A549 (cell line): Measurements from ENCODE around the gene CPNE1. TPM values are rescaled to one million over a fixed set of nuclear protein-coding genes. Genes with fewer than 3 reads are reported as not detected.

ENCODE experiments used
- ATAC-seq, 2 experiments: fragments of 200-7000 bp in 1 of 2; fragments of >200 bp in 1 of 2; cut with Nextera tagmentation in 1 of 2; cut with Tn5 transposase in 1 of 2; 3 replicates each; pipeline versions ENCODE4 v1.8.0 to v1.9.1; 2018 to 2020; ENCODE audit warnings: mild to moderate bottlenecking in 1 of 2, moderate library complexity in 1 of 2
- CTCF ChIA-PET: fragments of 300-600 bp; sonication (Branson Sonifier 250); formaldehyde crosslinking; extraction: SDS; loops from one replicate; lab custom pipeline; 2021; ENCODE audit warnings: antibody characterized with exemption, inconsistent platforms; lab: Yijun Ruan, JAX
- POLR2A ChIA-PET: fragments of 350-600 bp; formaldehyde crosslinking; extraction: SDS; loops from one replicate; lab custom pipeline; 2021; ENCODE audit warnings: antibody characterized with exemption, inconsistent platforms; lab: Yijun Ruan, JAX
- DNase-seq, 2 experiments: peaks; one replicate each; pipeline versions ENCODE4 v3.0.0 to v3.0.0-alpha.2; 2011 to 2016; ENCODE audit warnings: low read depth in 1 of 2, low spot score in 1 of 2
- FAIRE-seq: peaks from 2 replicates; lab custom pipeline; 2011; peaks lifted over from hg19 to GRCh38; lab: Jason Lieb, UNC
- H3K27ac ChIP-seq, 2 experiments: fragments of >200 bp; sonication (Bioruptor Twin); formaldehyde crosslinking; 3 replicates each; pipeline ENCODE4 v1.5.1; 2016 to 2017
- H3K4me1 ChIP-seq: fragments of >200 bp; sonication (Bioruptor Twin); formaldehyde crosslinking; 3 replicates; pipeline ENCODE4 v1.6.1; 2016
- H3K4me2 ChIP-seq: fragments of >200 bp; sonication (Bioruptor Twin); formaldehyde crosslinking; 3 replicates; pipeline ENCODE4 v1.6.1; 2016
- H3K4me3 ChIP-seq: fragments of >200 bp; sonication (Bioruptor Twin); formaldehyde crosslinking; 3 replicates; pipeline ENCODE4 v1.5.1; 2016
- H3K9me3 ChIP-seq: fragments of >200 bp; sonication (Bioruptor Twin); formaldehyde crosslinking; 3 replicates; pipeline ENCODE4 v1.6.1; 2016
- CEBPB ChIP-seq, 2 experiments: fragments of >200 bp in 1 of 2; sonication (Bioruptor Twin) in 1 of 2; formaldehyde crosslinking in 1 of 2; IDR thresholded peaks; 2 replicates each; pipeline ENCODE4 v1.6.1; 2012 to 2016
- CHD4 ChIP-seq: fragments of 200-600 bp; sonication (generic); IDR thresholded peaks from 2 replicates; pipeline ENCODE4 v1.6.1; 2016; ENCODE audit warnings: antibody characterized with exemption, mild to moderate bottlenecking, borderline replicate concordance
- EHF ChIP-seq: fragments of 250-450 bp; sonication (Bioruptor Pico); IDR thresholded peaks from 2 replicates; pipeline ENCODE4 v1.5.0; 2020; ENCODE audit warnings: mild to moderate bottlenecking
- ELK1 ChIP-seq: fragments of 150-350 bp; IDR thresholded peaks from 2 replicates; pipeline ENCODE4 v1.6.1; 2014; ENCODE audit warnings: low read depth, mild to moderate bottlenecking, low read length
- FOSL2 ChIP-seq, 2 experiments: fragments of 450-650 bp in 1 of 2; fragments of >200 bp in 1 of 2; sonication (Bioruptor Twin) in 1 of 2; formaldehyde crosslinking; IDR thresholded peaks; 2 replicates each; pipeline versions ENCODE4 v1.5.0 to v1.6.1; 2016 to 2020; ENCODE audit warnings: mild to moderate bottlenecking in 1 of 2, moderate library complexity in 1 of 2
- JUNB ChIP-seq: fragments of >200 bp; sonication (Bioruptor Twin); formaldehyde crosslinking; IDR thresholded peaks from 2 replicates; pipeline ENCODE4 v1.6.1; 2016
- MAX ChIP-seq: IDR thresholded peaks from 2 replicates; pipeline ENCODE4 v1.6.1; 2012
- NFE2L2 ChIP-seq: fragments of 150-350 bp; conservative IDR thresholded peaks from 2 replicates; pipeline ENCODE4 v1.6.1; 2014; ENCODE audit warnings: low read length
- POLR2AphosphoS2 ChIP-seq: conservative IDR thresholded peaks from 2 replicates; pipeline ENCODE4 v1.6.1; 2012; ENCODE audit warnings: low read length, improper control_type of control experiment, inconsistent platforms
- RARB ChIP-seq: fragments of 250-450 bp; sonication (Bioruptor Pico); IDR thresholded peaks from 2 replicates; pipeline ENCODE4 v1.8.0; 2021; ENCODE audit warnings: mild to moderate bottlenecking, moderate library complexity
- RFX5 ChIP-seq: fragments of 450-650 bp; IDR thresholded peaks from 2 replicates; pipeline ENCODE4 v1.7.1; 2014; ENCODE audit warnings: antibody characterized with exemption, mild to moderate bottlenecking, moderate library complexity
- WGBS: methylation state at CpG from one replicate; pipeline ENCODE4 v1.1.6; 2017; ENCODE audit errors: missing lambda C conversion rate; 5-methylcytosine and 5-hydroxymethylcytosine counted together
- polyA plus RNA-seq, 4 experiments: library from polyadenylated mRNA; depleted of rRNA in 3 of 4; stranded (reverse); fragments of >200 nt; fragmentation: RNase III in 1 of 4; extraction: RNeasy Plus Mini Kit Qiagen cat#74134 plus additional on column Dnase treatment in 1 of 4; gene quantifications; 2 replicates in 3 of 4; 3 replicates in 1 of 4; pipeline ENCODE4 v1.2.3, GENCODE V29; 2011 to 2017
- TF ChIP-seq, protein P1 (sequence below): fragments of 450-650 bp; IDR thresholded peaks from 2 replicates; pipeline ENCODE4 v1.6.1; 2014; ENCODE audit warnings: antibody characterized with exemption

The CPNE1 gene
- polyA plus RNA-seq, 2 of the 4 experiments (the other 2 are of a cell fraction), result 199 to 244 TPM

GRCh38 chr20:35630636-35631035, 34.1 kb downstream of the CPNE1 start:
- TF ChIP-seq, protein P1, sequence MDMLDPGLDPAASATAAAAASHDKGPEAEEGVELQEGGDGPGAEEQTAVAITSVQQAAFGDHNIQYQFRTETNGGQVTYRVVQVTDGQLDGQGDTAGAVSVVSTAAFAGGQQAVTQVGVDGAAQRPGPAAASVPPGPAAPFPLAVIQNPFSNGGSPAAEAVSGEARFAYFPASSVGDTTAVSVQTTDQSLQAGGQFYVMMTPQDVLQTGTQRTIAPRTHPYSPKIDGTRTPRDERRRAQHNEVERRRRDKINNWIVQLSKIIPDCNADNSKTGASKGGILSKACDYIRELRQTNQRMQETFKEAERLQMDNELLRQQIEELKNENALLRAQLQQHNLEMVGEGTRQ, result no peak
- TF ChIP-seq RARB (CRISPR knock-in tag) (no peak), NFE2L2 (no peak), FOSL2 (IDR thresholded peaks at IDR 0.05) (no peak), FOSL2 (CRISPR knock-in tag; IDR thresholded peaks at IDR 0.05) (no peak), RFX5 (no peak)
- Histone ChIP-seq H3K9me3 (no peaks in the 10 kb centered on the region), H3K4me3 (no peak overlapping the region), H3K27ac (no peak overlapping the region), H3K4me2 (no peak overlapping the region), H3K4me1 (peaks cover 5% of the 10 kb centered on the region; the same call in 2 of the 3 replicates)
- WGBS, result 92% methylated on average over 4 of the region's 4 CpGs
- no peak for FAIRE-seq
- DNase-seq, result no peak
- ATAC-seq, result peak in 1 of 2 experiments; percentile 16; a peak in 2 of 6 replicates
- POLR2A ChIA-PET, result interaction anchor here (1.7 kb wide), 1 partner anchor 11 kb away, joined by 5 read pairs; no protein-coding TSS in a partner anchor
- CTCF ChIA-PET, result interaction anchor here (1.2 to 4.8 kb wide), 2 partner anchors 11 to 167 kb away, joined by 3 to 73 read pairs; no protein-coding TSS in a partner anchor

DNA sequence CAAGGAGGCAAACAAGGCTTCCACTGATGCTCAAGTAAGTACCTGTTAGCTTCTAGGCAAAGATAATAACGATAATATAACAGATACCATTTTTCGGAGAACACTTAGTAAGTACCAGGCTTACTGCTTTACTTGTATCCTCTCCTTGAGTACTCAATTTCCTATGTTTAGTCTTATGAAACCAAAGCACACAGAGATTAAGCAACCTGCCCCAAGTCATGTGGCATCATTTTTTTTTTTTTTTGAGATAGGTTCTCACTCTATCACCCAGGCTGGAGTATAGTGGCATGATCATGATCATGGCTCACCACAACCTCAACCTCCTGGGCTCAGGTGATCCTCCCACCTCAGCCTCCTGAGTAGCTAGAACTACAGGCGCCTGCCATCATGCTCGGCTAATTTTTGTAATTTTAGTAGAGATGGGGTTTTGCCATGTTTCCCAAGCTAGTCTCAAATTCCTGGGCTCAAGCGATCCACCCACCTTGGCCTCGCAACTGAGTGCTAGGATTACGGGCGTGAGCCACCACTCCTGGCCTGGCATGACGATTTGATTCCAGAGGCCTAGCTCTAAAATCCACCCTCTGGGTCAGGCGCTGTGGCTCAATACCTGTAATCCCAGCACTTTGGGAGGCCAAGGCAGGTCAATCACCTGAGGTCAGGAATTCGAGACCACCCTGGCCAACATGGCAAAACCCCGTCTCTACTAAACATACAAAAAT, 35.1 kb downstream of the CPNE1 start:
- CTCF ChIA-PET, result interaction anchor here (0.6 to 4.8 kb wide), 3 partner anchors 10 to 1280 kb away, joined by 3 to 73 read pairs (median 4); no protein-coding TSS in a partner anchor
- Histone ChIP-seq H3K4me3 (no peak overlapping the region), H3K4me2 (no peak overlapping the region), H3K9me3 (no peaks in the 10 kb centered on the region), H3K27ac (no peak overlapping the region)
- ATAC-seq, result peak in 1 of 2 experiments; percentile 46; a peak in 1 of 6 replicates
- DNase-seq, result no peak
- peak; percentile 5 to 31; a peak in 1 of 4 replicates for TF ChIP-seq CEBPB (IDR thresholded peaks at IDR 0.05)
- no peak for TF ChIP-seq ELK1
- no peak for TF ChIP-seq EHF (CRISPR knock-in tag)
- TF ChIP-seq, protein P1, result no peak
- TF ChIP-seq MAX, result no peak
- TF ChIP-seq JUNB, result no peak
- TF ChIP-seq, all 56 proteins: peak for 1
- POLR2A ChIA-PET, result interaction anchor here (0.5 to 1.7 kb wide), 2 partner anchors 10 to 95 kb away, joined by 3 to 5 read pairs; no protein-coding TSS in a partner anchor
- WGBS, result 90% methylated on average over 12 of the region's 12 CpGs
- no peak for FAIRE-seq
- H3K4me1 ChIP-seq, result peaks cover 8% of the 10 kb centered on the region; the same call in 2 of the 3 replicates

DNA sequence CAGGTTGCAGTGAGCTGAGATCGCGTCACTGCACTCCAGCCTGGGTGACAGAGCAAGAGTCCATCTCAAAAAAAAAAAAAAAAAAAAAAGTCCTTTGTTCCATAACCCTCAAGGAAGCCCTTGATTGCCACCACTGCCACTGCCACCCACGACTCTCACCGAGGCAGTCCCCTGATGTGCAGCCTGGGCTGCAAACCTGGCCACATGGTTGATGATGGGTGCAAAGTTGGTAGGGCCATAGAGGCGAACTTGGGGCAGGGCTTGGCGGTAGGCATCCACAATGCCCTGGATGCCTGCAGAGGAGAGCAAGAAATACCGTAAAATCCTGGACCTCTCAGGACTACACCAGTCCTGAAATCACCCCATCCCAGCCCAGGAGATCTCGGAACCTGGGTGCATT, 37.6 kb downstream of the CPNE1 start:
- no peak overlapping the region for H3K27ac ChIP-seq
- no peaks in the 10 kb centered on the region for H3K9me3 ChIP-seq
- CTCF ChIA-PET, result interaction anchor here (1.0 to 1.1 kb wide), 2 partner anchors 8 to 11 kb away, joined by 3 read pairs; no protein-coding TSS in a partner anchor
- no peak for TF ChIP-seq EHF (CRISPR knock-in tag)
- no peak for TF ChIP-seq POLR2AphosphoS2
- no peak for TF ChIP-seq JUNB
- no peak for TF ChIP-seq MAX
- TF ChIP-seq CHD4, result no peak
- TF ChIP-seq CEBPB (IDR thresholded peaks at IDR 0.05), result no peak
- TF ChIP-seq, all 56 proteins: peak for 0
- Histone ChIP-seq H3K4me2 (no peak overlapping the region), H3K4me1 (peaks cover 8% of the 10 kb centered on the region; the same call in 2 of the 3 replicates), H3K4me3 (no peak overlapping the region)
- DNase-seq (no peak), ATAC-seq (no peak), FAIRE-seq (no peak)
- POLR2A ChIA-PET, result no interaction called here
- 96% methylated on average over 8 of the region's 8 CpGs for WGBS
